Mucosa of descending colon (tissue), 3 donors: ENCODE data around the gene NEUROG1. TPM values are rescaled to one million over a fixed set of nuclear protein-coding genes. Genes with fewer than 3 reads are reported as not detected.

Source experiments
- ATAC-seq: fragments of 200-7000 bp; cut with Tn5 transposase; one replicate; pipeline ENCODE4 v1.9.1; 2020; ENCODE audit warnings: mild to moderate bottlenecking, moderate library complexity
- DNase-seq, 3 donors: peaks; one replicate each; pipeline ENCODE4 v3.0.0-alpha.2; 2020
- H3K36me3 ChIP-seq: fragments of 200-600 bp; one replicate; pipeline ENCODE4 v1.8.0; 2021; ENCODE audit warnings: low read depth, mild to moderate bottlenecking
- H3K4me1 ChIP-seq: fragments of 200-600 bp; one replicate; pipeline ENCODE4 v1.8.0; 2021; ENCODE audit warnings: low read depth, mild to moderate bottlenecking
- H3K4me3 ChIP-seq: fragments of 200-600 bp; one replicate; pipeline ENCODE4 v1.8.0; 2021; ENCODE audit warnings: mild to moderate bottlenecking
- H3K9me3 ChIP-seq: fragments of 200-600 bp; one replicate; pipeline ENCODE4 v1.8.0; 2021; ENCODE audit warnings: mild to moderate bottlenecking
- CTCF ChIP-seq: fragments of 200-600 bp; IDR thresholded peaks from one replicate; pipeline ENCODE4 v1.8.0; 2022; ENCODE audit warnings: antibody characterized with exemption, mild to moderate bottlenecking
- intact Hi-C, 2 donors: fragments of 100-400 bp; cut with DNase I in 1 of 2; cut with micrococcal nuclease in 1 of 2; formaldehyde crosslinking; loops; one replicate each; pipeline versions ENCODE4 v1.11.0 to v1.11.1; 2022; cut with DNase I, micrococcal nuclease
- long read RNA-seq, 2 donors: library from polyadenylated mRNA; unstranded; transcript quantifications; one replicate each; pipeline ENCODE4 v2.0.0, GENCODE V29; 2019 to 2021
- total RNA-seq, 3 donors: library from RNA; stranded (reverse); fragmentation: NEBNext Ultra II Directional in 2 of 3; extraction: Animal tissue kit (Norgen Biotek cat#: 25700) in 2 of 3; gene quantifications; one replicate each; pipeline versions ENCODE4 v1.2.1 to v1.2.4, GENCODE V29; 2021 to 2023
- donor health status: DM: no; HTN: no; CAD: no; lungs with moderate emphysema.
- donor health status: DM: no; HTN: no; CAD: no.
- donor health status: DM: no; HTN: yes; CAD: no.

Gene NEUROG1
- not detected for total RNA-seq
- long read RNA-seq, donor 1 = 0 reads
- long read RNA-seq, donor 2 = 0 reads

- Histone ChIP-seq H3K4me3 (no peak within 1 kb of the TSS), H3K4me1 (peaks cover 11% of the 10 kb centered on the region), H3K9me3 (no peaks in the 10 kb centered on the region), H3K36me3 (no peaks in the 10 kb centered on the region)
- peak; percentile 26 for ATAC-seq
- TF ChIP-seq CTCF = no peak
- peak in 1 of 3 donors; percentile 36 for DNase-seq
- intact Hi-C loops = no loop called here
Observed at GRCh38 chr5:135535820-135536801, at the start of gene NEUROG1. Gene NEUROG1, minus strand, starts transcription at chr5:135535964. Its CDS starts 274 bp downstream, at chr5:135535690.

- DNase-seq (no peak), ATAC-seq (no peak)
- H3K4me1 ChIP-seq = no peaks in the 10 kb centered on the region
- TF ChIP-seq CTCF = no peak
- H3K36me3 ChIP-seq = no peaks in the 10 kb centered on the region
- no peaks in the 10 kb centered on the region for H3K9me3 ChIP-seq
- intact Hi-C loops = no loop called here
- H3K4me3 ChIP-seq = no peak overlapping the region
Observed at GRCh38 chr5:135584918-135585317, 49.2 kb upstream of the NEUROG1 start.

- ATAC-seq = no peak
- Histone ChIP-seq H3K9me3 (no peaks in the 10 kb centered on the region), H3K36me3 (no peaks in the 10 kb centered on the region), H3K4me3 (no peak overlapping the region), H3K4me1 (no peaks in the 10 kb centered on the region)
- intact Hi-C loops = no loop called here
- DNase-seq = no peak
- no peak for TF ChIP-seq CTCF
Observed at GRCh38 chr5:135584276-135584675, 48.5 kb upstream of the NEUROG1 start.

GRCh38 chr5:135582099-135582781, 46.5 kb upstream of the NEUROG1 start:
- no peaks in the 10 kb centered on the region for H3K36me3 ChIP-seq
- DNase-seq (no peak), ATAC-seq (no peak)
- no peaks in the 10 kb centered on the region for H3K9me3 ChIP-seq
- no peak for TF ChIP-seq CTCF
- H3K4me3 ChIP-seq = no peak overlapping the region
- H3K4me1 ChIP-seq = no peaks in the 10 kb centered on the region
- intact Hi-C loops = no loop called here

- intact Hi-C loops = no loop called here
- Histone ChIP-seq H3K4me1 (no peaks in the 10 kb centered on the region), H3K36me3 (no peaks in the 10 kb centered on the region), H3K4me3 (no peak within 1 kb of the TSS), H3K9me3 (no peaks in the 10 kb centered on the region)
- ATAC-seq = peak; percentile 61
- no peak for TF ChIP-seq CTCF
- peak; percentile 38 to 56 (median 44) for DNase-seq
Observed at GRCh38 chr5:135578685-135579341, 43.0 kb upstream of the NEUROG1 start, which contains the start of gene CXCL14. Gene CXCL14, minus strand, starts transcription at chr5:135578991. Its CDS starts 213 bp downstream, at chr5:135578778.
